HG03521 (cell line): Measurements from ENCODE around the gene SMTN.
"Not testable (repeated sequence)": the region's sequence is repeated elsewhere in the genome, so short reads cannot be mapped to it uniquely, and the experiment has no call there.

Source experiments
- ATAC-seq: cut with Tn5 transposase; IDR thresholded peaks from one replicate; pipeline ENCODE4 v1.9.1; 2021; ENCODE audit warnings: mild to moderate bottlenecking, moderate library complexity; ENCODE audit not compliant: unreplicated experiment

Gene SMTN

DNA sequence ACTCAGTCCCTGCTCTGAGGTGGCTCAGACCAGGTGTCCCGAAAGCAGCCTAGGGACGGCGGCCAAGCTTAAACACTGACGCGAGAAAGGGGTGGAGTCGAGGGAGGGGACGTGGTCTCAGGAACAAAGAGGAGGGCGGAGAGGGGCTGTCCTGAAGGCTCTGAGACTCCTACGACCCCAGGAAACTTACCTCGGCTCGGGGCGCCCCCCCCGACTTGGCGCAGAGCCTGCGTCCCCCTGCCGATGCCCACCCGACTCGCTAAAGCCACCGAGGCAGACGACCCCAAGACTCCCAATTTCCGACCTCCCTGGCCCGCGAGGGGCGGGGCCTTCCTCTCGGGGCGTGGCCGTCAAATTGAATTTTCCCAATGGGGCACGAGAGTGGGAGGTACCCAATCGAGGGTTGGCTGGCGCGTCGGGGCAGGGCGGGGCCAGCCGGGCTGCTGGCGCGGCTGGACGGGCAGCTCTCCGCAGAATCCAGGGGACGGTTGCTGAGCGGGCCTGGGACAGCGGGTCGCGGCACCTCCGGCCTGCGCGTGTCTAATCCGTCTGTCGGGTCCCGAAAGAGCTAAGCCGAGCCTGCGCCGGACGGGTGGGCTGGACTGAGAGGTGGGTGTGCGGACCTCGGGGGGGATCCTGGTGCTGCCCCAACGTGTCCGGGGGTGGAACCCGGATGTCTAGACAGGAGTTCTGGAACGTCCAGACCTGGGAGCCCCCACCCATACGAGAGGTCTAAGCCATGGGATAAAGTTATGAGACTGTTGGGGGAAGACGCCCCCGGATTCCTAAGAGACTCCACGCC, at the start of gene SMTN:
TSS of gene SMTN (plus strand) at position 471 of the 802 bp plus-strand sequence. CDS start 1,941 bp downstream, outside the sequence.
- peak; percentile 46 for ATAC-seq

DNA sequence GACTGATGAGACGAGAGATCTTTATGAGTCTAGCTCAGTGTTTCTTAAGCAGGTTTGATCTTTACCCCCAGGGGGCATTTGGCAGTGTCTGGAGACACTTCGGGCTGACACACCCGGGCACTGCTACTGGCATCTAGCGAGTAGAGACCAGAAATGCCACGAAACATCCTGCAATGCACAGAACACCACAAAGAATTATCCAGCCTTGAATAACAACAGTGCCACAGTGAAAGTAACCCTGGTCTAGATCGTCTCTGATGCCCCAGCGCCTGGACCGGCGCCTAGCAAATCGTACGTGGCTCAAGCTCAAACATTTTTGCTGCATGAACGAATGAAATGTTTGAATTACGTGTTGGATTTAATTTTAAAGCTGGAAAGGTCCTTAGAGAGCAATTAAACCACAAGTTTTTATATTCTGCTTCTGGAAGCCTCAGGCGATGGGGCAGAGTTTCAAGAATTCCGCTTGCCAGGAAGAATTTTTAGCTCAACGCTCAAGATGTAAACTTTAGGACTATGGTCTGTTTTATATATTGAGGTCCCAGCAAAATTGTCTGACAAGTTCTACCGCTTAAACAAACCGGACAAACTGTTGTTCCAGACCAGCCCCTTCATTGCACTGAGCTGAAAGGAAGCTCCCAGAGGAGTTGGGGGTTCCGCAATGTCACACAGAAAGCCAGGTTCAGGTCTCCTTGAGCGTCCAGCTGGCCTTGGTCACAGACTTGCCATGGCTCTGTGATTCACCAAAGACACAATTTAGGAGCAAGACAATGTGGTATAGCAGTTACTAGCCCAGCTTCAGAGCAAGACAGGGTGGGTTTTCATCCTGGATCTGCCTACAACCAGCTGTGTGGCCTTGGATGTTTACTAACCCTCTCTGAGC, 44.2 kb upstream of the SMTN start:
- no peak for ATAC-seq

DNA sequence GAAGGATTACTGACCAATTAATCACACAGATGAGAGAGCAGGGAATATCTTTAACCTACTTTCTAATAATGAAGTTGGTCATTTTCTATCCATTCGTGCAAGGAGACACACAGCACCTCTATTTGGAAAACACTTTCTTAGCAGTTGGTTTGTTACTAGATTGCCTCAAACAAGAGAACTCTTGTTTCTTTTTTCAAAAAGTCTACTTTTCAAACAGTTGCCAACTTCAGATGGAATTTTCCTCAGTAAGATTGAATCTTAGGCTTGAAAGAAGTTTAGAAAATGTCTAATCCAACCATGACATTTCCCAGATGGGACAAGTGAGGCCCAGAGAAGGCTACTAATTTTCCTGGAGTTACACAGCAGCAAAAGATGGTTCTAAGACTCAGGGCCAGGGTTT, 42.4 kb upstream of the SMTN start:
- ATAC-seq: no peak

DNA sequence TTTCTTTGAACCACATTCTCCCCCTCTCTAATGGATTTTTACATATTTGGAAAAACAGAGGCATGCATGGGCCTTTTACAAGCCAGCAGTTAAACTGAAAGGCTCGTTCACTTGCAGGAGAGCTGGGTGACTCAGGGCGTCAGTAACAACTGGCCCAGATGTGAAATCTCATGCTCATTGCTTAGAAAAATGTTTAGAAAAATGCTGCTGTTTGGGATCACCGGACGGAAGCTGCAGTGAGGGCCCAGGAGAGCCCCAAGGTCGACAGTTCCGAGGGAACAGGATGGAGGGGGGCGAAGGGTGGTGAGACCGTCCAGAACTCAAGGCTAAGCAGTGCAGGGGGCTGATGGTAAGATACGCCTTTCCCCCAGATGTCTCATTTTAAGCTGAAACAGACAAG, 41.7 kb upstream of the SMTN start:
- ATAC-seq: no peak

DNA sequence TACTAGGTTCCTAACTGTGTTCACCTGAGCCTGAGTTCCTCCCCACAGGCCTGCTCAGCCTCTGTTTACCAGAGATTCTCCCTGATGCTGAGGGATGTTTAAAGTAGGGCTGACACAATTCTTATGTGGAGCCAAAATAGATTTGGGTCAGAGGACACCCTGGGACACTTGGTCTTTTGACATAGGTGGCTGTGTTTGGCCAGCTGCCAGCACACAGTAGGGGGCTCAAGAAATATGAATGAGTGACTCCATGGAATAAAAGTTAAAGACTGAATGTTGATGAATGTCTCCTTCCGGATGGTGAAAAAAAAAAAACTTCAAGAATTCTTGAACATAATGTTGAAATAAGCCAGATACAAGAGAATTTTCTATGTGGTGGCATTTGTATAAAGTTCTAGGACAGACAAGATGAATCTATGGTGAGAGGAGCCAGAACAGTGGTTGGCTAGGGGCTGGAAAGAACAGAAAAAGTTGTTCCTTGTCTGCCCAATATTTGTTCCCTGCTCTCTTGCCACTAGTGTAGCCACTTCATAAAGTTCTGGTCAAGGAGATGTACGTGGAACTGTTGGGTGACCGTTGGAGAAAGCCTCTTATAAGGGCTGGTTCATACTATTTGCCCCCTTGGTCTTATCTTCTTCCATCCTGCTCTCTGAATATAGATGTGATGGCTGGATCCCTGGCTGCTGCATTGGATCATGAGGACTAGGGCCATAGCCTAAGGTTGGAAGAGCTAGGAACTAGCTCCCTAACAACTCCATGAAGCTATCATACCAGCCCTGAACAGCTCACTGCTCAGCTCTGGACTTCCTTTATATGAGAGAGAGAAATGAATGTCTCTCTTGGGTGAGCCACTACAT, 40.3 kb upstream of the SMTN start:
- no peak for ATAC-seq

DNA sequence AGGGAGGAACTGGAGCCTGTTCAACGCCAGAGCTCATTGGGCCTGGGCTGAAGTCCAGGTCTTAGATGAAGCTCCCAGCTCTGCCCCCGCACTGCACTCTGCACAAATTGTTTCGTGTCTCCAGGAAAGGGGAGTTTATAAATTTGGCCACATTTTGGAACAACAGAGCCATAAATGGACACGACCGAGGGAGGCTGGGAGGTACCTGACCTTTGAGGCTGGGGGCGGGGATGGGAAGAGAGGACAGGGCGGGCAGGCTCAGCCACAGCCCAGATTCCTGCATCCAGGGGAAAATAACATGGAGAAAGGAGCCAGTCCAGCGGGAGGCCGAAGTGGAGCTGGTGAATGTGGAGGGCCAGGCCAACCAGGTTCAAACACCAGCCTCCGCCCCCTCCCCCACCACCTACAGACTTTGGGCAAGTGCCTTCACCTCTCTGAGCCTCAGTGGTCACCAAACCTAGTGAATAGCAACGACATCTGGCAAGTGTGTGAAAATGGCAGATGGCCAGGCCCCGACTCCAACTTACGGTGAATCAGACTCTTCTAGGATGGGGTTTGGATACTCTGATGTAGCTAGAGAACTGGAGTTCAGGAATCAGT, 36.8 kb upstream of the SMTN start:
- no peak for ATAC-seq

DNA sequence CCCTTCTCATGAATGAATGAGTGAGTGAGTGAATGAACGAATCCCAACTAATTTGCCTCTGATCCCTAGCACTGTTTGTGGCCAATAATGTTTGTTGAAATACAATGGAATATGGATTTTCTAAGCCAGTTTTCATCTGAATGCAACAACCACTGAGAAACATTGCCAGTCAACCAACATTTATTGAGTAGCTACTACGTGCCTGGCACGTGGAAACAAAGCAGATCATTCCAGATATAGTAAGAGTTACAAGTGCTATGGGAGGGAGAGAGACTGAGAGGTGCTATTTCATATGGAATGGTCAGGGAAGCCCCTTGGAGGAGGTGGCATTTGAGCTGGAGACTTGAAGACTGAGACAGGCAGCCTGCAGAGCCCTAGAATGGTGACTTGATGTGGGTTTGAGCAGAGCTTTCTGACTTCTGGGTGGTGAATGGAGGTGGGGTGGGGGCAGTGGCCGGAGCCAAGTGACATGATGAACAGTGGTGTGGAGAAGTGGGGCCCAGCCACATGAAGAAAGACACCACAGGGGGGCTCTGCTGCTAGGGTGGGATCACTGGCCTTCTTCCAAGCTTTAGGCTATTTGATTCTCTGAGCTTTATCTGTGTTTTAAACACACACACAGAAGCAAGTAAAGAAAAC, 35.1 kb upstream of the SMTN start:
- ATAC-seq: no peak

DNA sequence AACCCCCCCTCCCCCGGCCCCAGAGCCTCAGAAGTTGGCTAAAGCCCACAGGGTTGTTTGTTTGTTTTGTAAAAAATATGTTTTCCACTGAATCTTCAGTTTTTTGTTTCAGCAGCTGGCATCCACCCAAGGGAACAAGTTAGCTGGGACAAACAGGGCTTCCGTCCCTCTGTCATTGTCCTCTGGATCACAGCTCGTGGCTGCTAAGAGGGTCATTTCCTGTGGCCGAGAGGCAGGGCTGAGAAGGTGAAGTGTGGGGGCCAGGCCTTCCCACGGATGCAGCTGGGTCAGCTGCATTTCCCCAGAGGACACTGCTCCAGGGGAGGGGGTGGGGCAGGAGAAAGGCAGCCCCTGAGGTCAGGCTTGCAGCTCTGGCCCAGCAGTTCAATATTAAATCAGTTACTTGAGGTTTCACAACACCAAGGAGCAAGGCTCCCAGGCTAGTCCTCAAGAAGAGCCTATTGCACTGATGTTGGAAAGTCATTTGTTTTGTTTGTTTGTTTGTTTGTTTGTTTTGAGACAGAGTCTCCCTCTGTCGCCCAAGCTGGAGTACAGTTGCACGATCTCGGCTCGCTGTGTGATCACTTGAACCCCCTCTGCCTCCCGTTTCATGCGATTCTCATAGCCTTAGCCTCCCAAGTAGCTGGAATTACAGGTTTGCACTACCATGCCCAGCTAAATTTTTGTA, 34.4 kb upstream of the SMTN start:
- ATAC-seq: no peak

DNA sequence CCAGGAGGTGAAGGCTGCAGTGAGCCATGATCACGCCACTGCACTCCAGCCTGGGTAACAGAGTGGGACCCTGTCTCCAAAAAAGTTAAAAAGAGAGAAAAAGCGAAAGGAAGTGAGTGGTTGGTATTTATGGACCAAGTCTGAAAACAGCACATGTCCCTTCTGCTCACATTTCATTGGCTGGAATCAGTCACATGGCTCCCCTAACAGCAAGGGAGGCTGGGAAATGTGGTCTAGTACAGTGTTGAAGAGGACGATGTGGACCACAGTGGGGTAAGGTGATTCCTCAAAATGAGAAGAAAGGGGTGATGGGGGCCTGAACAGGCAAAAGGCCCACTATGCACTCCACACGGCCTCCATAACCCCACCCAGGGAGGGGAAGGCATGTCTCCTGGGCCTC, 32.5 kb upstream of the SMTN start:
- ATAC-seq: no peak

DNA sequence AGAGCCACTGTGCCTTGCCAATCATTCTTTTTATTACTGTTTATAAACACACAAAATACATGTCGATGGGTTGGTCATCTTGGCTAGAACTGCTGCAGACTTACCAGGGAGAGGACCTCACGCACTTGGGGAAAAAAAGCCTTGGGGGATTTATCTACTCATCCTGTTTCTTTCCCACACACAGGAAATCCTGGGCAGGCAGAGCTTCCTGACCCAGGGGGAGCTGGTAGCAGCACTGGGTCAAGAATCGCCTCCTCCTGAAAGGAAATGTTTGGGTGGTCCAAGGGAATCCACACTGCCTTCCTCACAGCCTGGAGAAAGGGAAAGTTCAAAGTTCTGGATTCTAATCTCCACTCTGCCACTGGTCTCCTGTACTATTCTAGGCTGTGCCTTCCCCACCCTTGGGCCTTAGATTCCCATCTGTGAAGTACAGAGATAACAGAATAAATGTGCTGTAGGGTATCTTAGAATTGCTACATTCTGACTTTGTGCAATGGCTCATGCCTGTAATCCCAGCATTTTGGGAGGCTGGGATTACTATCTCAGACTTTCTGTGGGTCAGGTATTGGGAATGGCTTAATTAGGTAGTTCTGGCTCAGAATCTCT, 31.2 kb upstream of the SMTN start:
- ATAC-seq: no peak

DNA sequence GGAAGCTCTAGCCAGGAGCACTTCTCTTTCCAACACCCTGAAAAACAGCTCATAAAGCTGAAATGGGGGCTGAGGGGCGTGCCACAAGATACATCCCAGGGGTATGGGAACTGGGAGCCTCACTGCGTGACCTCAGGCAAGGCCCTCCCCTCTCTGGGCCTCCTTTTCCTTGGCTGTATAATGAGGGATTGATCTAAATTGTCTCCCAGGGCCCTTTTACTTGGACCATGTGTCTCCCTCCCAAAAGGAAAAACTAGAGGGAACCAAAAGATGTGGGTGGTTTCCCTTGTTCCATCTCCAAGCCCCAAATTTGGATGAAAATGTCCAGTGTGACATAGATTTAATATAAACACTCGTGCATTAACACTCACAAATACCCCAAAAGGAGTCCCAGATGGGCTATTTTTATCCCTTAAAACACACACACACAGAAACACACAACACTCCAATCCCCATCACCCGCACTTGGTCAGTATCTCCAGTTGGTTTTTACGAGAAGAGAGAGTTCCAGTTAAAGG, 25.9 kb upstream of the SMTN start:
- no peak for ATAC-seq

DNA sequence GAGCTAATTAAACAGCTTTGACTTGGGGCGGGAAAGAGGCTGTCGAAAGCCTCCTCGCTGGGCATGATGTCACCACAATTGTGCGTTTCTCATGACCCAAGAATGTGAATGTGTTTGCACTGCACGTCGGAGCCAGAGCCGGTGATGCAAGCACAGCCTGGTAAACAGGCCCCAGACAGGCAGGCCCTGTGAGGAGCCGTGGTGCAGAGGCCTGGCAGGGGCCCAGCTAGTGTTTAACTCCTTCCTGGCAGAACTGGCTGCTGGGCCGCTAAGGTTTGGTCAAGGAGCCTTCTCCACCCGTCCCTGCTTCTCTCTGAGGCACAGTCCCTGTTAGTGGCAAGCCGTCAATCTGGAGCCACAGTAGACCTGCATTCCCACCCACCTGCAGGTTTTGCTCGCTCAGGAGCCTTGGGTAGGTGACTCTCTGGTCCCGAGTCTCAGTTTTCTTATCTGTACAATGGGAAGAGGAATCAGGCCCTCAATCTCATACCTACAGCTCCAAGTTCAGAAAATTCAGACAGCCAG, 25.4 kb upstream of the SMTN start:
- no peak for ATAC-seq

DNA sequence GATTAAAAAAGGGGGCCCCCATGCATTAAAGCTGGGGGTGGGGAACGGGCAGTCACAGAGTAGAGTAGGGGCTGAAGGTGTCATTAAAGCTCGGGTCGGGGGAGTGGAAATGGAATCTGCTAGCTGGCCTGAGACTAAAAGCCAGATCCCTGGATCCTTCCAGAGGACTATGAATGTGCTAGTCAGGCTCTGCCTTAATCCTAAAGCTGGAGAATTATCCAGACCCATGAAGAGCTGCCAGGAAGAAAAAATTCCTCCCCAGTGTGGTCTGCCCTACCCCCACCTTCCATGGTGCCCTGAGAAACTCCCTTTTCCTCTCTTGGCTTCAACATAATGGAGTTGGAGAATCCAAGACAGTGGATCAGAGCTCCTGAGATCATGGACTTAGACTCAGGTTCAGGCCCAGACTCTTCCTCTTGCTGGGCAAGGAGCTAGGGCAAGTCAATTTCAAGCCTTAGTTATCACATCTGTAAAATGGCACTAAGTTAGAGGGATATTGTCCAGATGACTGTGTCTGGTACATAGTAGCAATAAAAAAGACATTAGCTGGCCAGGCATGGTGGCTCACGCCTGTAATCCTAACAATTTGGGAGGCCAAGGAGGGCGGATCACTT, 24.0 kb upstream of the SMTN start:
- no peak for ATAC-seq

DNA sequence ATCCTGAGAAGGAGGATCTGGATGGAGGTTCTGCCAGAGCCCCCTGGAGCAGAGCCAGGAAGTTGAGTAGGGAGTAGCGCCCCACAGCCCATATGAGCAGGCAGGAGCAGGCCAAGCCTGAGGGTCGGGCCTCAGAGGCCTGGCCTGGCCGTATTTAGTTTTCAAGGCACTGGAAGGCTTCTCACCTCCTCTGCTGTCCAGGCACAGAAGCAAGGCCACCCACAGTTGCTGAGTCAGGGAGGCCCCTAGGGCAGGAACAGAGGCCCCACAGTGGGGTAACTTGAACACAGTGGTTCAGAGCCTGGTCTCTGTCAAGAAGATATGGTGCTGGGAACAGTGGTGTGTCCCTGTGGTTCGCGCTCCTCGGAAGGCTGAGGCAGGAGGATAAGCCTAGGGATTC, 21.5 kb upstream of the SMTN start:
- ATAC-seq: not testable (repeated sequence)

DNA sequence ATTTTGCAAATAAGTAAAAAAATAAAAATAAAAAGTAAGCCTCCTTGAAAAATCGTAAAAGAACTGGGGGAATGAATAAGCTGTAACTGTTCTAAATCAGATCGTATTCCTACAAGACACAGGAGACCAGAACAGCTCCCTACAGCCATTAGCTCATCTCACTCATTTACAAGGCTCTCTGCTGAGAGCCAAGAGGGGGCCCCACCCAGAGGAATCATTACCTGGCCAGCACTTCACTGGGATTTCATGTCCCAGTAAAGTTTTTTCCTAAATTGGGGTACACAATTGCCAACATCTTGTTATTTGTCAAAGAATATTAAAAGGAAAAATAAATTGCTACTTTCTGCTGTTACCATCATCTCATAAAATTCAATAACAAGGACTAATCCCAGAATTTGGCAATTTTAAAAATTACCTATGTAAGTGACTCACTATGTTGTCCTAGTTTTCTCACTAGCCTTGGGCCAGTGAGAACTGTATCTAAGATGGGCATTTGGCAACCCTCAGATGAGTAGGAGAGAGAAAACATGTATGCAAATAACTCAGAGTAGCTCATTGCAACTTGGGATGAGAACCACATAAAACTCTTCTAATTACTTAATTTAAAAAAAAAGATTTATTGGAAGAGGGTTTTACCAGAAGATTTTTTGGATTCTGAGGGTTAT, 18.4 kb upstream of the SMTN start:
- ATAC-seq: no peak

DNA sequence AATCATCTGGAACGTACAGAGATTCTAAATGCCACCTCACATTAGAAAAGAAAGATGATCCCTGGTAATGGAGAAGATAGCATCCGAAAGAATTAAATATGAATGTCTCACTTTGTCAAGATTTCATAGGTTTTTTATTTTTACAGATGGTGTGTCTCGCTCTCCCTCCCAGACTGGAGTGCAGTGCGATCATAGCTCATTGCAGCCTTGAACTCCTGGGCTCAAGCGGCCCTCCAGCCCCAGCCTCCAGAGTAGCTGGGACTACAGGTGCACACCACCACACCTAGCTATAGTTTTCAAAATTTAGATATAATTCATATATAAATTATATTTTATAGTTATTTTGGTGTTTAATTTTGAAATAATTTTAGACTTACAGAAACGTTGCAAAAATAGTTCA, 16.7 kb upstream of the SMTN start:
- no peak for ATAC-seq

DNA sequence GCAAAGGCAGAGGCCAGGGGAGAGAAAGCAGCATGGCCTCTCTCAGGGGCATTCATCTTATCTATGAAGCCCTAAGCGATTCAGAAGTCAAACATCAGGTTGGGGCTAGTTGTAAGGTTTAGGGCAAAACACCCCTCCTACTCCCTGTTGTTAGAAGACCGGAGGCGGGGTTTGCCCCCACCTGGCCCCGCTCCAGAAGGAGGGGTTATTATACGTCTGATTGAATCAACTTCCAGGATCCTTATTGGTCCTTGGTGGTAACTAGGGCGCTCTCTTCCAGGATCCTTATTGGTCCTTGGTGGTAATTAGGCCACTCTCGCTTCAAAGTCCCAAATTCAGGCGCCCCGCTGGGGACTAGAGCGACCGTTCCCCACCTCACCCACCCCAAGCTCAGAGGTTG, 12.1 kb upstream of the SMTN start:
- ATAC-seq: no peak
